Endothelial cell (in vitro differentiated cells): ENCODE data around the gene OAS1. TPM values are rescaled to one million over a fixed set of nuclear protein-coding genes. Genes with fewer than 3 reads are reported as not detected.

Experiments used
- DNase-seq: peaks from one replicate; pipeline ENCODE4 v3.0.0; 2021; ENCODE audit warnings: low spot score
- H3K27ac Mint-ChIP-seq: one replicate; pipeline ENCODE4 v1.8.0; 2021; ENCODE audit warnings: mixed read lengths, inconsistent platforms; ENCODE audit not compliant: unreplicated experiment
- H3K27me3 Mint-ChIP-seq: one replicate; pipeline ENCODE4 v1.8.0; 2021; ENCODE audit warnings: mild to moderate bottlenecking, moderate library complexity, mixed read lengths, inconsistent platforms; ENCODE audit not compliant: unreplicated experiment
- H3K36me3 Mint-ChIP-seq: one replicate; pipeline ENCODE4 v1.8.0; 2021; ENCODE audit warnings: mild to moderate bottlenecking, low read depth, mixed read lengths, inconsistent platforms; ENCODE audit not compliant: unreplicated experiment
- H3K4me1 Mint-ChIP-seq: one replicate; pipeline ENCODE4 v1.8.0; 2021; ENCODE audit warnings: mild to moderate bottlenecking, mixed read lengths, inconsistent platforms; ENCODE audit not compliant: unreplicated experiment
- H3K4me3 Mint-ChIP-seq: one replicate; pipeline ENCODE4 v1.8.0; 2021; ENCODE audit warnings: mild to moderate bottlenecking, mixed read lengths, inconsistent platforms; ENCODE audit not compliant: unreplicated experiment
- H3K9me3 Mint-ChIP-seq: one replicate; pipeline ENCODE4 v1.8.0; 2021; ENCODE audit warnings: mixed read lengths, inconsistent platforms; ENCODE audit not compliant: unreplicated experiment
- total RNA-seq: library from RNA; stranded (reverse); fragmentation: NEBNext Ultra II Directional; extraction: Animal tissue kit (Norgen Biotek cat#: 25700); gene quantifications from one replicate; pipeline ENCODE4 v1.2.1, GENCODE V29; 2021; ENCODE audit not compliant: unreplicated experiment
- TF ChIP-seq, protein P1 (sequence below): fragments of 200-600 bp; sonication (generic); IDR thresholded peaks from one replicate; pipeline ENCODE4 v1.5.0; 2021; ENCODE audit warnings: antibody characterized with exemption; ENCODE audit not compliant: unreplicated experiment

The OAS1 gene
- total RNA-seq, 1 donor from 2014 or later, result 0.56 TPM

DNA sequence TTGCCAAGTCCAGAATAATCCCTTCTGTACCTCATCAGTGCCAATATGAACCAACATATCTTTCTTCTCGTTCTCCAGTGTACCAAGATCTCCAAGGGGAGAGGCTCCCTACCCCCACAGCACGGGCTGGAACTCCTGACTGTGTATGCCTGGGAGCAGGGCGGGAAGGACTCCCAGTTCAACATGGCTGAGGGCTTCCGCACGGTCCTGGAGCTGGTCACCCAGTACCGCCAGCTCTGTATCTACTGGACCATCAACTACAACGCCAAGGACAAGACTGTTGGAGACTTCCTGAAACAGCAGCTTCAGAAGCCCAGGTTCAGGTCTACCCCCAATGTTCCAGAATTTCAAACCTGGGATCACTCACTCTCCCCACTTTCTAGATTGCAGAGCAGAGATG is 61.1 kb downstream of the OAS1 start:
- H3K4me3 Mint-ChIP-seq, result no peak overlapping the region
- H3K9me3 Mint-ChIP-seq, result no peaks in the 10 kb centered on the region
- TF ChIP-seq, protein P1, sequence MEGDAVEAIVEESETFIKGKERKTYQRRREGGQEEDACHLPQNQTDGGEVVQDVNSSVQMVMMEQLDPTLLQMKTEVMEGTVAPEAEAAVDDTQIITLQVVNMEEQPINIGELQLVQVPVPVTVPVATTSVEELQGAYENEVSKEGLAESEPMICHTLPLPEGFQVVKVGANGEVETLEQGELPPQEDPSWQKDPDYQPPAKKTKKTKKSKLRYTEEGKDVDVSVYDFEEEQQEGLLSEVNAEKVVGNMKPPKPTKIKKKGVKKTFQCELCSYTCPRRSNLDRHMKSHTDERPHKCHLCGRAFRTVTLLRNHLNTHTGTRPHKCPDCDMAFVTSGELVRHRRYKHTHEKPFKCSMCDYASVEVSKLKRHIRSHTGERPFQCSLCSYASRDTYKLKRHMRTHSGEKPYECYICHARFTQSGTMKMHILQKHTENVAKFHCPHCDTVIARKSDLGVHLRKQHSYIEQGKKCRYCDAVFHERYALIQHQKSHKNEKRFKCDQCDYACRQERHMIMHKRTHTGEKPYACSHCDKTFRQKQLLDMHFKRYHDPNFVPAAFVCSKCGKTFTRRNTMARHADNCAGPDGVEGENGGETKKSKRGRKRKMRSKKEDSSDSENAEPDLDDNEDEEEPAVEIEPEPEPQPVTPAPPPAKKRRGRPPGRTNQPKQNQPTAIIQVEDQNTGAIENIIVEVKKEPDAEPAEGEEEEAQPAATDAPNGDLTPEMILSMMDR, result no peak
- peaks cover 16% of the 10 kb centered on the region for H3K4me1 Mint-ChIP-seq
- H3K36me3 Mint-ChIP-seq, result peaks cover 3% of the 10 kb centered on the region
- no peak overlapping the region for H3K27ac Mint-ChIP-seq
- peaks cover 1% of the 10 kb centered on the region for H3K27me3 Mint-ChIP-seq
- no peak for DNase-seq

Other genes starting within 250 kb of the OAS1 start
- 4.5 TPM for gene RPH3A, start 115.2 kb upstream of the OAS1 start, total RNA-seq
- gene OAS3, start 31.5 kb downstream of the OAS1 start, total RNA-seq, result 2.2 TPM
- 0.41 TPM for gene OAS2, start 71.6 kb downstream of the OAS1 start, total RNA-seq
- gene DTX1, start 149.8 kb downstream of the OAS1 start, total RNA-seq, result 62.8 TPM
- 0.21 TPM for gene RASAL1, start 228.8 kb downstream of the OAS1 start, total RNA-seq
- not detected for gene CFAP73, start 242.8 kb downstream of the OAS1 start, total RNA-seq